ES-I3 (cell line): Measurements from ENCODE around the gene LCN10.
"Not testable (repeated sequence)": the region's sequence is repeated elsewhere in the genome, so short reads cannot be mapped to it uniquely, and the experiment has no call there.

Experiments
- H3K36me3 ChIP-seq: 2 replicates; pipeline ENCODE4 v1.6.1; 2013; ENCODE audit warnings: mild to moderate bottlenecking, low read length, control low read depth, moderate library complexity; ENCODE audit not compliant: insufficient read depth
- H3K4me1 ChIP-seq: 2 replicates; pipeline ENCODE4 v1.6.1; 2013; ENCODE audit warnings: mild to moderate bottlenecking, control low read depth, low read length; ENCODE audit not compliant: insufficient read depth
- H3K9ac ChIP-seq: 2 replicates; pipeline ENCODE4 v1.6.1; 2013; ENCODE audit warnings: low read depth, mild to moderate bottlenecking, low read length, moderate library complexity
- H3K9me3 ChIP-seq: 2 replicates; pipeline ENCODE4 v1.6.1; 2013; ENCODE audit warnings: mild to moderate bottlenecking, low read length, moderate library complexity; ENCODE audit not compliant: control insufficient read depth, insufficient read depth

The LCN10 gene

GRCh38 chr9:136742591-136743391 is at the start of gene LCN10:
TSS of gene LCN10 (minus strand) at chr9:136742940. CDS start at chr9:136742903, 37 bp downstream.
- no peaks in the 10 kb centered on the region for H3K36me3 ChIP-seq
- no peaks in the 10 kb centered on the region for H3K9me3 ChIP-seq
- no peak within 1 kb of the TSS for H3K9ac ChIP-seq
- H3K4me1 ChIP-seq: no peaks in the 10 kb centered on the region

GRCh38 chr9:136791516-136792276 is 49.0 kb upstream of the LCN10 start:
- H3K9me3 ChIP-seq: no peaks in the 10 kb centered on the region

GRCh38 chr9:136790640-136791515 is 48.1 kb upstream of the LCN10 start, which contains the start of gene TMEM141:
TSS of gene TMEM141 (plus strand) at chr9:136791344. CDS start at chr9:136791371, 27 bp downstream.
- H3K36me3 ChIP-seq: no peaks in the 10 kb centered on the region
- H3K4me1 ChIP-seq: peaks cover 9% of the 10 kb centered on the region; the same call in 1 of the 2 replicates
- peak within 1 kb of the TSS; percentile 88 for H3K9ac ChIP-seq
- H3K9me3 ChIP-seq: no peaks in the 10 kb centered on the region

More at GRCh38 chr9:136791516-136792276, 49.0 kb upstream of the LCN10 start:
- Histone ChIP-seq H3K9ac (peak overlapping the region; percentile 88), H3K4me1 (peaks cover 17% of the 10 kb centered on the region), H3K36me3 (no peaks in the 10 kb centered on the region)

GRCh38 chr9:136789523-136789937 is 46.8 kb upstream of the LCN10 start:
- H3K9ac ChIP-seq: no peak overlapping the region
- H3K36me3 ChIP-seq: no peaks in the 10 kb centered on the region
- H3K4me1 ChIP-seq: peaks cover 9% of the 10 kb centered on the region; the same call in 1 of the 2 replicates
- no peaks in the 10 kb centered on the region for H3K9me3 ChIP-seq

- H3K9me3 ChIP-seq, H3K9ac ChIP-seq, H3K36me3 ChIP-seq, H3K4me1 ChIP-seq: not testable (repeated sequence)
These were observed 46.1 kb upstream of the LCN10 start for GRCh38 chr9:136788644-136789522.

GRCh38 chr9:136787690-136788400 is 45.1 kb upstream of the LCN10 start:
- no peaks in the 10 kb centered on the region for H3K9me3 ChIP-seq
- H3K36me3 ChIP-seq: no peaks in the 10 kb centered on the region
- no peak overlapping the region for H3K9ac ChIP-seq
- peaks cover 9% of the 10 kb centered on the region; the same call in 1 of the 2 replicates for H3K4me1 ChIP-seq

GRCh38 chr9:136786983-136787382 is 44.2 kb upstream of the LCN10 start:
- not testable (repeated sequence) for H3K36me3 ChIP-seq, H3K9me3 ChIP-seq, H3K9ac ChIP-seq, H3K4me1 ChIP-seq

- no peaks in the 10 kb centered on the region for H3K9me3 ChIP-seq
- no peak overlapping the region for H3K9ac ChIP-seq
- H3K4me1 ChIP-seq: peaks cover 9% of the 10 kb centered on the region; the same call in 1 of the 2 replicates
- no peaks in the 10 kb centered on the region for H3K36me3 ChIP-seq
These were observed 43.7 kb upstream of the LCN10 start for GRCh38 chr9:136786451-136786850.

GRCh38 chr9:136785565-136786355 is 43.0 kb upstream of the LCN10 start:
- not testable (repeated sequence) for H3K36me3 ChIP-seq, H3K9ac ChIP-seq, H3K9me3 ChIP-seq, H3K4me1 ChIP-seq

- H3K4me1 ChIP-seq: peaks cover 3% of the 10 kb centered on the region; the same call in 1 of the 2 replicates
- H3K9ac ChIP-seq: no peak overlapping the region
- H3K9me3 ChIP-seq: no peaks in the 10 kb centered on the region
- no peaks in the 10 kb centered on the region for H3K36me3 ChIP-seq
These were observed 42.2 kb upstream of the LCN10 start for GRCh38 chr9:136784997-136785361.

GRCh38 chr9:136784249-136784996 is 41.7 kb upstream of the LCN10 start:
- peaks cover 3% of the 10 kb centered on the region; the same call in 1 of the 2 replicates for H3K4me1 ChIP-seq
- H3K9me3 ChIP-seq: no peaks in the 10 kb centered on the region
- H3K9ac ChIP-seq: no peak overlapping the region

GRCh38 chr9:136782452-136782851 is 39.7 kb upstream of the LCN10 start:
- no peaks in the 10 kb centered on the region for H3K4me1 ChIP-seq
- H3K36me3 ChIP-seq: no peaks in the 10 kb centered on the region
- H3K9me3 ChIP-seq: no peaks in the 10 kb centered on the region
- no peak overlapping the region for H3K9ac ChIP-seq

More at GRCh38 chr9:136784249-136784996, 41.7 kb upstream of the LCN10 start:
- H3K36me3 ChIP-seq: no peaks in the 10 kb centered on the region
